ENCODE measurements around the gene UXS1.

- TF ChIP-seq ZC3H10 (CRISPR knock-in tag; IDR thresholded peaks at IDR 0.05) = no peak
- no peak for TF ChIP-seq PATZ1 (CRISPR knock-in tag; IDR thresholded peaks at IDR 0.05; ENCODE audit: borderline replicate concordance)
- no peak for TF ChIP-seq BACH2 (CRISPR knock-in tag; IDR thresholded peaks at IDR 0.05; ENCODE audit: borderline replicate concordance)
- TF ChIP-seq ISL1 (CRISPR knock-in tag; IDR thresholded peaks at IDR 0.05) = no peak
- TF ChIP-seq ARNTL (CRISPR knock-in tag; IDR thresholded peaks at IDR 0.05; ENCODE audit: borderline replicate concordance, low read depth) = no peak
These were observed 7.6 kb upstream of the UXS1 start for GRCh38 chr2:106201661-106202060.

All from SK-N-SH treated with all-trans-retinoic acid at 6 μM for 48 hours (cell line).